Measurements from ENCODE around the gene PLA2G6. TPM values are rescaled to one million over a fixed set of nuclear protein-coding genes. Genes with fewer than 3 reads are reported as not detected.
A peak's percentile ranks its signal among the peaks of the same experiment; 100 is the strongest.

Gene PLA2G6
- total and polyA plus RNA-seq, 2 of the 4 experiments (the other 2 are of a cell fraction): 6.1 to 10.3 TPM

GRCh38 chr22:38202437-38203089 is 20.9 kb upstream of the PLA2G6 start:
- dilution Hi-C loops (cut with HindIII; ENCODE audit: low sequenced_read_pairs, unreplicated experiment): no loop called here
- H2AFZ ChIP-seq (replicated peaks; ENCODE audit: low read length, poor library complexity): peak overlapping the region; percentile 75
- ChIA-PET POLR2A (ENCODE audit: unreplicated experiment) (no interaction called here), CTCF (interaction anchor here (0.7 to 1.0 kb wide), 2 partner anchors 27 to 88 kb away, joined by 3 read pairs; no protein-coding TSS in a partner anchor)
- intact Hi-C loops (cut with micrococcal nuclease): no loop called here
- H4K20me1 ChIP-seq (ENCODE audit: insufficient read depth, low read length): peaks cover 50% of the 10 kb centered on the region
- H3K9me3 ChIP-seq (ENCODE audit: control insufficient read depth, insufficient read depth, low read length): no peaks in the 10 kb centered on the region
- peak overlapping the region; percentile 69 to 72; a peak in 3 of 4 replicates for H4K8ac ChIP-seq (ENCODE audit: low read depth in 2 of 2, low read length in 2 of 2)
- peak overlapping the region; percentile 67 for H3K4me3 ChIP-seq (ENCODE audit: insufficient read depth, low read depth, low read length)
- H3K18ac ChIP-seq (ENCODE audit: low read depth, low read length): peak overlapping the region; percentile 69
- peak overlapping the region; percentile 70 for H4K5ac ChIP-seq (ENCODE audit: low read depth, low read length)
- H3K9ac ChIP-seq (ENCODE audit: low read depth, low read length): peak overlapping the region; percentile 95
- peak overlapping the region; percentile 93 for H3K23ac ChIP-seq (ENCODE audit: low read depth, low read length)
- peaks cover 21% of the 10 kb centered on the region for H3K9me1 ChIP-seq (ENCODE audit: insufficient read depth, low read length)
- H3K79me1 ChIP-seq (ENCODE audit: low read depth in 1 of 2, low read length in 2 of 2): peaks cover 3 to 50% of the 10 kb centered on the region in 2 experiments; a peak in 3 of 4 replicates
- H3K4ac ChIP-seq (ENCODE audit: low read depth, low read length): peak overlapping the region; percentile 87
- H3K4me2 ChIP-seq (ENCODE audit: low read depth, low read length): peak overlapping the region; percentile 99
- in situ Hi-C loops (cut with MboI; ENCODE audit: low sequenced_read_pairs): no loop called here
- H3K4me1 ChIP-seq (ENCODE audit: control insufficient read depth, insufficient read depth, low read length): peaks cover 23% of the 10 kb centered on the region
- H3K56ac ChIP-seq (ENCODE audit: extremely low read depth, insufficient read depth, low read length): peak overlapping the region; percentile 43
- H2BK15ac ChIP-seq (ENCODE audit: low read depth, low read length): peak overlapping the region; percentile 74; the same call in 1 of the 3 replicates
- no peak for TF ChIP-seq FOS (IDR thresholded peaks at IDR 0.05; ENCODE audit: low read depth, low read length)
- no peak for TF ChIP-seq RFX5 (IDR thresholded peaks at IDR 0.05; ENCODE audit: low read depth, low read length)
- peak; percentile 73 for TF ChIP-seq MXI1 (IDR thresholded peaks at IDR 0.05; ENCODE audit: borderline replicate concordance, low read depth, low read length)
- TF ChIP-seq SMC3 (IDR thresholded peaks at IDR 0.05; ENCODE audit: low read depth, low read length): no peak
- no peak for TF ChIP-seq ELK1 (IDR thresholded peaks at IDR 0.05; ENCODE audit: borderline replicate concordance, low read depth, low read length)
- peak; percentile 5; the same call in 1 of the 2 replicates for TF ChIP-seq RAD21 (IDR thresholded peaks at IDR 0.05; ENCODE audit: low read length)
- TF ChIP-seq CTCF (conservative IDR thresholded peaks at IDR 0.05; ENCODE audit: low read depth, low read length): peak; percentile 28; the same call in 1 of the 2 replicates
- peak; percentile 32; the same call in 1 of the 2 replicates for TF ChIP-seq CHD1 (IDR thresholded peaks at IDR 0.05; ENCODE audit: low read depth, low read length)
- peak; percentile 64; the same call in 1 of the 2 replicates for TF ChIP-seq MAZ (IDR thresholded peaks at IDR 0.05; ENCODE audit: borderline replicate concordance, low read depth, low read length)
- no peak for TF ChIP-seq CEBPB (IDR thresholded peaks at IDR 0.05; ENCODE audit: low read depth, low read length)
- peak; percentile 64 for TF ChIP-seq BHLHE40 (IDR thresholded peaks at IDR 0.05; ENCODE audit: low read depth, low read length)
- TF ChIP-seq MAFK (IDR thresholded peaks at IDR 0.05; ENCODE audit: low read depth, low read length): no peak
- peak; percentile 77 for TF ChIP-seq USF2 (IDR thresholded peaks at IDR 0.05; ENCODE audit: low read depth, low read length)
- peak overlapping the region; percentile 96 for H3K27ac ChIP-seq (ENCODE audit: insufficient read depth, low read length)
- peak overlapping the region; percentile 81 for H4K91ac ChIP-seq (ENCODE audit: insufficient read depth, low read depth, low read length)
- peak overlapping the region; percentile 77 for H3K14ac ChIP-seq (replicated peaks; ENCODE audit: low read depth, low read length)
- BruUV-seq (replicated peaks): TSS peak; percentile 28
- peak overlapping the region; percentile 98 for H2AK9ac ChIP-seq (replicated peaks; ENCODE audit: low read depth, low read length, poor library complexity)
- DNase-seq (peak; percentile 92), ATAC-seq (ENCODE audit: low read depth) (peak; percentile 46)
- H3K27me3 ChIP-seq (ENCODE audit: control insufficient read depth, insufficient read depth, low read length): no peaks in the 10 kb centered on the region
- peak overlapping the region; percentile 69; the same call in 1 of the 2 replicates for H2BK120ac ChIP-seq (ENCODE audit: low read depth, low read length)
- H2AK5ac ChIP-seq (ENCODE audit: low read depth, low read length): peak overlapping the region; percentile 89
- H2BK20ac ChIP-seq (ENCODE audit: low read depth, low read length): no peak overlapping the region
- peak overlapping the region; percentile 96 for H2BK5ac ChIP-seq (ENCODE audit: low read depth, low read length, poor library complexity, severe bottlenecking)
- H3K36me3 ChIP-seq (ENCODE audit: control insufficient read depth, insufficient read depth, low read length): no peaks in the 10 kb centered on the region
- 0% methylated on average over 28 of the region's 74 CpGs; no CpG with 5 or more reads in 1 of the 2 experiments for WGBS, 2 experiments (ENCODE audit: extremely low coverage in 2 of 2, insufficient read length in 1 of 2)

Data from IMR-90 (cell line).